Measurements from ENCODE around the gene MYMK.
A peak's percentile ranks its signal among the peaks of the same experiment; 100 is the strongest.

MYMK gene

DNA sequence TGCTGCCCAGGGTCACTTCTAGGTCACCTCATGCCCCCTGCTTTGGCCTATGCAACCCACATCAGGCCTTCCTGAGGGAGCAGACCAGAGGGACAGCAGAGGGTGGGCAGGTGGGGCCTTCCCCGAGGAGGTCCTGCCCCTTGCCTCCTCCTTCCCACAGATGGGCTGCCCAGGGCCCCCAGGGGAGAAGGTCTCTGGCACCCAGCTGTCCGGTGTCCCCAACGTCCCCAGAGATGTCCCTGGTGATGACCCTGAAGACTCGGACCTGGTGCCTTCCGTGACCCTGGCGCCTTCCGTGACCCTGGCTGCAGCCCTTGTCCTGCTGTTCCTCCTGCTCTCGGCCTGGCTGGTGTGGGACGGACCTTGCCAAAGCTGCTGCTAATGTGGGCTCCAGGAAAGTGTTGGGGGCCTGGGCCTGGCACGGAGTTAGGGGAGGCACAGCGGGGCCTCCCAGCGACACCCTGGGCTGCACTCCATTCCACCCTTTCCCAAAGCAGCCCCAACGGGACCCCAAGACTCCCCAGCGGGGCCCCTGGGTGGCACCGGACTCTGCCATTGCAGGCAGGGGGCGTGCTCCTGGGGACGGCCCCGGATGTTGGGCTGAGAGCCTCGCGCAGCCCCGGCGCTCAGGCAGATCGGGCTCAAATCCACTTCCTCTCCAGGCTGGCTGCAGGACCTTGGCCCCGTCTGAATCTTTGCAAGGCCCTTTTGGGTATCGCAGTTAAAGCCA is 39.1 kb downstream of the MYMK start:
- no peak for DNase-seq (ENCODE audit: low spot score)

DNA sequence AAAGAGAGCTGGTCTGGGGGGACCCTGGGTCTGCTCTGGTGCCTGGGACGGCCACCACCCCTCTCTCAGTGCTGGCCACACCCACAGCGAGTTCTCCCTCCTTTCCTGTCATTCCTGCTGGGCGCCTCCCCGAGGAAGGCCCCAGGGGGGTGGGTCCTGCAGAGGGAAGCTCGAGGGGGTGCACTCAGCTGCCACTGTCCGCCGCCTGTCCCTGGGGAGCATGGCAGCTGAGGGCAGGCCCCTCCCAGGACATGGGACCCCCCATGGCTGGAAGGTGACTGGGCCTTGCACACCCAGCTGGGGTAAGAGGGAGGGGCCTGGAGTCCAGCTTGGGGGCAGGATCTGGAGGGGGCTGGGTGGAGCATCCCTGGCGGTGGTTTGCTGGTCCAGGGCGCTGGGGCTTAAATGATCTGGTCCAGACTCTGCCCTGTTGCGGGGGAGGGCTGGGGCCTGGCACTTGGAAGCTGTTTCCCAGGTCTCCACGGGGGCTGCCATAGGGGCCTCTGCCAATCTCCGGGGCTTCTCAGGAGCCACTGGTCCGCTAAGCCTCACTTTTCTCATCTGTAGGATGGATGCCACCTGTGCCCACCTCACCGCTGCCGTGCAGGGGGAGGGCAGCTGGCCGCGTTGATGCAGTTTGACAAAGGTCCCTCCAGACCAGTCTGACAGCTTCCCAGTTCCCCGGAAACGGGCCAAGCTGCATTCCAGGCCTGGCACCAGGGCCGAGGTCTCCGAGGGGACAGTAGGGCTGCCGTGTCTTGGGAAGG is 39.9 kb downstream of the MYMK start:
- DNase-seq (ENCODE audit: low spot score): no peak

DNA sequence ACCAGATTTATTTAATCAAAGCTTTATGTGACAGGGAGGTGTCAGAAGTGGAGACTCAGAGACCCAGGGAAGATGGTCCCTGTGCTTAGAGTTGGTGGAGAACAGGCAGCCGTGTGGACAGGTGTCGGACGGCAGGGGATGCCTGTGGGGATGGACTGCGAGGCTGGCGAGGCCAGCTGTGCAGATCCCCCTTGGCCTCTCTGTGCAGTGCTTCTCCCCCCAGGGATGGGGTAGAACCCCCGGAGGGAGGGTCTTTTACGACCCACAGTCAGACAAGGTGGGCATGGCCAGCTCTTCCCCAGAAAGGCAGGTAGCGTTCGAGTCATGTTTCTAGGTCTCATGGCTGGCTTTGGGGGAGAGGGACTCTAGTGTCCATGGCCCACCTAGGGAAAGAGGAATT is 41.1 kb downstream of the MYMK start:
- no peak for DNase-seq (ENCODE audit: low spot score)

DNA sequence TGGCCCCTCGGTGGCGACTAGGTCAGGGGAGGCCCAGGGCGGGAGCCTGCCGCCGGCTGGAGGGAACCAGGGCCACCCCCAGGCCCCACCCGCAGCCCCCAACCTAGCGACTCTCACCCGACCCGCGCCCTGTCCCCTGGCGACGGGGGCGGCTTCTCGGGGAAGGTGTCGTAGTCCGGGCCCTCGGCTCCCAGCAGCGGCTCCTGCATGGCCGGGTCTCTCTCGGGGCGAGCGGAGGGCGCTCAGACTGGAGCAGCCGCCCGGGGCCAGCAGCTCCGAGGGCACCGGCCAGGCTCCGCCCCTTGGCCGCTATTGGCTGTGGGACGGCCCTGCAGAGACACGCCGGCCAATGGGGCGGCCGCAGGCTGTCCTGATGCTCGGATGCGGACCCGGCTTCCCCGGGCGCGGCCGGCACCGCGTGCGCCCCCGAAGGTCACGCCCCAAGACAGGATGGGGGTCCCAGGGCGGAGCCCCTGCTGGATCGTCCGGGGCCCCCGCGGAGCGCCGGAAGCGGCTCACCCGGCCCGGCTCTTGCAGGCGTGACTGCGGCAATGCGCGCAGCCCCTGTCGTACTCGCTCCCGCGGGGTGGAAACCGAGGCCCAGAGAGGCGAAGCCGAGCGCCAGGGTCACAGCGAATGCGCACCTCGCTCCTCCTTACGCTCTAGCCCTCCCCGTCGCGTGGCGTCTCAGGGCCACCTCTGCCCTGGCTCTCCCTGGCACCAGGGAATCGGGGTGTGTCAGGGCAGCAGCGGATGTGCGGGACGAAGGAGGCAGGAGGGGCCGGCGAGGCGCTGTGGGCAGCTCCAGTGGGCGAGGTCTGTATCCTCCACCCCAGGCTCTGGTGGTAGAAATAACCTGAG is 45.7 kb downstream of the MYMK start, which contains the start of gene SLC2A6:
TSS of gene SLC2A6 (minus strand) at position 249 of the 861 bp plus-strand sequence. CDS start at position 209, 40 bp downstream.
- peak; percentile 98 for DNase-seq (ENCODE audit: low spot score)

DNA sequence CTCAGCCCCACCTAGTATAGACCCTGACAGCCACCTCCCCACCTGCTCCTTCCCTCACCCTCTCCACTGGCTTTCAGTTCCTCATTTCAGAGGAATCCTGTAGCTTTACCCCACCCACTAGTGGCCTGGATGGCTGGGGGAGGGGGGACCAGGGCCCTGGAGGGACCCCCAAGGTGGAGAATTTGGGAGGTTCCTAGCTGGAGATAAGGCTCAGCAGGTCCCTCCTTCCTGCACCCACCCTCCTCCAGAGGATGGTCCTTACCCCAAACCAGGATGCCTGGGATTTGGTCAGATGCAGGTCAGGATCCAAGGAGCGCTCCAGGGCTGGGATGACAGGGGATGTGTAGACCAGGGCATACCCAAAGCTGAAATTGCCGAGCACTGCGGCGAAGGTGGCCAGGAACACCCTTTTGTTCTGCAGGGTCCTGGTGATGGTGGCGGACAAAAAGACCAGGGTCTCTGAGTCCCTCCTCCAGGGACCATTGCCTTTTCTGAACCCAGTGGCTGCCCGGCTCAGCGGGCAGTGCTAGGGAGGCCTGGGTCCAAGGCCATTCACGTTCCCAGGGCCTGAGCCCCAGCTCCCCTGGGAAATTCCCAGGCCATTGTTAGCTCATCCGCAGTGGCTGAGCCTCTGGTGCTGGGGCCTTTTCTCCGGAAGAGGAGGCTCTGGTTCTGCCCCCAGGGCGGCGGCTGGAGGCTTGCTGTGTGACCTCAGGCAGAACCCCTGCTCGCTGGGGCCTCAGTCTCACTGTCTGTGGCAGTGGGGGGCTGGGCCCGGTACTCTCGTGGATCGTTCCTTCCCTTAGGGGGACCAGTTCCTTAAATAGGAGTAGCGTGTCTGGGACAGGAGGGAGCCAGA is 46.5 kb downstream of the MYMK start:
- no peak for DNase-seq (ENCODE audit: low spot score)

GRCh38 chr9:133477461-133477860 is 47.3 kb downstream of the MYMK start:
- no peak for DNase-seq (ENCODE audit: low spot score)

GRCh38 chr9:133476941-133477340 is 47.8 kb downstream of the MYMK start:
- no peak for DNase-seq (ENCODE audit: low spot score)

GRCh38 chr9:133476036-133476931 is 48.5 kb downstream of the MYMK start:
- DNase-seq (ENCODE audit: low spot score): no peak

- DNase-seq (ENCODE audit: low spot score): no peak
These were observed 49.3 kb downstream of the MYMK start for GRCh38 chr9:133475292-133476012.

DNA sequence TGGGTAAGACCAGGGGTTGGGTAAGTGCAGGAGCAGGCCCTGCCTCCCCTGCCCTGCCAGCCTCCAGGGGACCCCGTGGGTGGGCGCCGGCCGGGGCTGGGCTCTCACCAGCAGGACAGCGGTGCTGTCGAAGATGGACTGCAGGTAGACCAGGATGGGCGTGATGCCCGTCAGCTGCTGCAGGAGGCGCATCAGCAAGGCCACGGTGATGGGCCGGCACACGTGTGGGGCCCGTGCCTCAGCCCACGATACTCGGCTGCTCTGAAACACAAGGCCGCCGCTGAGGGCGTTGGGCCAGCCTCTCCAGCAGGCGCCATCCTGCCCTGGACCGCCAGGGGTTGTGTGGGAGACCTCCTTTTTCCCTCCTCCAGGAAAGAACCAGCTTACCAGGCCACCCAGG is 49.9 kb downstream of the MYMK start:
- no peak for DNase-seq (ENCODE audit: low spot score)

- no peak for DNase-seq (ENCODE audit: low spot score)
These were observed 50.5 kb downstream of the MYMK start for GRCh38 chr9:133474215-133474614.

DNA sequence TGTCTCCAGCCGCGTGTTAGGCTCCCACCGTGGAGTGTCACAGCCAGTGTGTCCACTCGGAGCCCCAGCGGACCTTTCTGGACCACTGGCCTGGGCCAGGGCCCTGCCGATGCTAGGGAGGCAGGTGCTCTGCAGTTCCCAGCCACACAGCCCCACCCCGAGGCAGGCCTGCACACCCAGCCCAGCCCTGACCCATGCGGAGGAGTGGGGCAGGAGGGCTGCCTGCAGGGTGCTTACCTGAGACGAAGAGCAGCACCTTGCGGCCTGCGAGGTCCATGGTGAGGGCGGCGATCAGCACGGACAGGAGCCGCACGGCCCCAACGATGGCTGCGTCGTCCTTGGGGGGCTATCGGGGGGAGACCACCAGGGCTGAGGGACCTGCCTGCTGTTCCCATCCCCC is 51.0 kb downstream of the MYMK start:
- DNase-seq (ENCODE audit: low spot score): no peak

DNA sequence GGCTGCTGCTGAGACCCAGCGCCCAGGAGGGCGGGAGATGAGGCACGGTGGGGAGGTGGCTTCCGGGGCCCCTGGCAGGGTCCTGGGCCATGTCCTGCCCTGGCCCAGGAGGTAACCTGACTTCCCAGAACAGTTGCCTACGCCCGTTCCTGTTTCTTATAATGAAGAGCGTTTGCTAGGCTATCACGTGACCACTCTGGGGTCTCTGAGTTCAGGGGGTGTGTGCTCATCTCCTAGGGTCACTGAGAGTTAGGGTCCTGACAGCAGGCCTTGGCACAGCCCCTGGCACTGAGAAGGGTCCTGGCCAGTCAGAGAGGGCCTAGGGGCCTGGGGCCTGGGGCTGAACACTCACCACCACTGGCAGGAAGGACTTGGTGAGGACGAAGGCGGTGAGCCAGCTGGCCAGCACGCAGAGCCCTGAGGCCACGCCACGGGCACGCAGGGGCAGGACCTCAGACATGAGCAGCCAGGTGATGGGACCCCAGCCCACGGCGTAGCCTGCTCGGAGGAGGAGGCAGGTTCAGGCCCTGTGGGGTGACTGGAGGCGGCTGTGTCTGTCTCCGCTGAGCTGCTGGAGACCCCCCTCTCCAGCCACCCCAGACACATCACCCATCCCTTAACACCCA is 51.9 kb downstream of the MYMK start:
- no peak for DNase-seq (ENCODE audit: low spot score)

GRCh38 chr9:133472277-133472645 is 52.5 kb downstream of the MYMK start:
- DNase-seq (ENCODE audit: low spot score): no peak

DNA sequence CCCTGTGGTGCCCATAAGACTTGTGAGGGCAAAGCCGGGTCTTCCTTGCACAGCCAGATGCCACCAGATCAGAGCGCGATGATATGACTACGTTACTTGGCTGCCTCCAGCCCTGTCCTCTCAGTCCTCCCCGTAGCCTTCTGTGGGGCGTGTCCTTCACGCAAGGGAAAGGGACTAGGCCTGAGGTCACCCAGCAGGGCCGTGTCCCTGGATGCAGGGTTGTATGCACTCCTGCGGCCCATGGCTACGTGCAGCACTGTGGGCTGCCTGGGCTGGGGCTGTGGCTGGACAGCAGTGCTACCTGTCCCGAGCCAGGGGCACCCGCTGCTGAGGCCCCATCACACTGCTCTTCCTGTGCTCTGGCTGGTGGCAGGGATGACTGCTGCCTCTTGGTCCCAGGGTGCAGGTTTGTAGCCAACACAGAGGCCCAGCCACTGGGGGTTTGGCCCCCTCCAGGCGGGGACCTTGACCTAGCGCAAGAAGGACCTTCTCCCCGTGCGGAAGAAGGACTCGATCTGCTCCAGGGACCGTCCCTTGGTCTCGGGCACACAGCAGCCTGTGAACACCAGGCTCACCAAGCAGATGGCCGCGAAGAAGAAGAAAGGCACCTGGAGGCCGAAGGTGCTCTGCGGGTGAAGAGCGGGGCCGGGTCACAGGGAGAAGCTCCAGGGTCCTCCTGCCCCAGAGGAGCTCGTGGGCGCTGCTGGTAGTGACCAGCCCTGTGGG is 53.0 kb downstream of the MYMK start:
- DNase-seq (ENCODE audit: low spot score): no peak

GRCh38 chr9:133470988-133471387 is 53.8 kb downstream of the MYMK start:
- no peak for DNase-seq (ENCODE audit: low spot score)

GRCh38 chr9:133470427-133470924 is 54.3 kb downstream of the MYMK start:
- no peak for DNase-seq (ENCODE audit: low spot score)

DNA sequence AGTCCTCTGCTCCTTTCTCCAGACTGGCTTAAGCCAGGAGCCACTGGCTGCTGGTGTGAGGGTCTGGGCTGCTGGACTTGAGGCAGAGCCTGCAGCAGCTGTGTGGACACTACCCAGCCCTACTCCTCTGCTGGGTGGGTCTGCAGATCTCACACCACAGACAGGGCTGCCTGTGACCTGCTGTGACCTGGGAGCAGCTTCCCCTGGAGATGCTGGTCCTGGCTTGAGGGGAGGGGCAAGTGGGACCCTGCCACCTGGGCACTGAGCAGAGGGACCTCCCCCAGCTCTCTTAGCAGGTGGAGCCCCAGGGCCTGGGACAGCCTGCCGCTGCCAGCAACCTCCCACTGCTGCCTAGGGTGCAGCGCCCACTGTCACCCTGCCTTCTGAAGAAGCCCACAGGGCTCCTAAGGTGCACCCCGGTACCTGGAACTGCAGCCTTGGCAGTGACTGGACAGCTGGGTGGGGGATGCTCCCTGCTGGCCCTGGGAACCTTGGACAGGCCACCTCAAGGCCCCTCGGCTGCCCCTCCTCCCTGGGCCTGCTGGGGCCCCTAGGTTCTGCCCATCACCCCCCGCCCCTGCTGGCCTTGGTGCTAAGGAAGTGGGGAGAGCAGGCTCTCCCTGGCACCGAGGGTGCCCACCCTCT is 55.9 kb downstream of the MYMK start:
- DNase-seq (ENCODE audit: low spot score): no peak
